Measurements from ENCODE around the gene FAM181A.
A peak's percentile ranks its signal among the peaks of the same experiment; 100 is the strongest.

The FAM181A gene

DNA sequence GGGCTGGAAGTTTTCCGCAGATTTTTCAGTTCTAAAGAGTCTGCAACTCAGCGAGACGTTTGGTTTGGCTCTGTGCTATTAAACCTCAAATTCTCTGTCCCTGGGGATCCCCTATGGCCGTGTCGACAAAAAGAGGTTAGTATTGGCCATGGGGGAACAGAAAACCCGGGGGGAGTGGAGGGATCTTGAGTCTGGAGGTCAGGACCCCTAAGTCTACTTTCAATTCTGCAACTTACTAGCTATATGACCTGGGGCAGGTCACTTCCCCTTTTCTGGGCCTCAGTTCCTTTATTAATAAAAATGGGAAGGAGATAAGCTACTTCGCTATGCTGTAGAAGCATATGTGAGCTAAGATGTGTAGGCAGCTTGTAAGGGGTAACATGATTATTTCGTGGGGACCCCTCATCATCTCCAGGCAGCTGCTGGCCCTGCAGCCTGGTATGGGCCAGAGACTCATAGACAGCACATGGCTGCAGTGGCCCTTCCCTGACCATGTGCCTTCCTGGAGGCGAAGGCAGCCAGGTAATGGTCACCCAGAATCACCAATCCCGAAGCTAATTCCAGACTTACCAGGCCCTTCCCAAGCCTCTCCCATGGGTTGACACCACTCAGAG lies 40.6 kb downstream of the FAM181A start:
- peak overlapping the region; percentile 47 for H3K9ac ChIP-seq (ENCODE audit: low read length)
- TF ChIP-seq, protein P1, sequence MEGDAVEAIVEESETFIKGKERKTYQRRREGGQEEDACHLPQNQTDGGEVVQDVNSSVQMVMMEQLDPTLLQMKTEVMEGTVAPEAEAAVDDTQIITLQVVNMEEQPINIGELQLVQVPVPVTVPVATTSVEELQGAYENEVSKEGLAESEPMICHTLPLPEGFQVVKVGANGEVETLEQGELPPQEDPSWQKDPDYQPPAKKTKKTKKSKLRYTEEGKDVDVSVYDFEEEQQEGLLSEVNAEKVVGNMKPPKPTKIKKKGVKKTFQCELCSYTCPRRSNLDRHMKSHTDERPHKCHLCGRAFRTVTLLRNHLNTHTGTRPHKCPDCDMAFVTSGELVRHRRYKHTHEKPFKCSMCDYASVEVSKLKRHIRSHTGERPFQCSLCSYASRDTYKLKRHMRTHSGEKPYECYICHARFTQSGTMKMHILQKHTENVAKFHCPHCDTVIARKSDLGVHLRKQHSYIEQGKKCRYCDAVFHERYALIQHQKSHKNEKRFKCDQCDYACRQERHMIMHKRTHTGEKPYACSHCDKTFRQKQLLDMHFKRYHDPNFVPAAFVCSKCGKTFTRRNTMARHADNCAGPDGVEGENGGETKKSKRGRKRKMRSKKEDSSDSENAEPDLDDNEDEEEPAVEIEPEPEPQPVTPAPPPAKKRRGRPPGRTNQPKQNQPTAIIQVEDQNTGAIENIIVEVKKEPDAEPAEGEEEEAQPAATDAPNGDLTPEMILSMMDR (IDR thresholded peaks at IDR 0.05; ENCODE audit: insufficient read depth, low read length, poor library complexity, severe bottlenecking) = no peak
- TF ChIP-seq EZH2phosphoT487 (conservative IDR thresholded peaks at IDR 0.05; ENCODE audit: low read length) = no peak
- H3K79me2 ChIP-seq (ENCODE audit: insufficient read depth, low read length) = no peaks in the 10 kb centered on the region
- H3K27ac ChIP-seq (ENCODE audit: low read depth, low read length) = peak overlapping the region; percentile 99
- H3K4me3 ChIP-seq (ENCODE audit: insufficient read depth, low read length, poor library complexity, severe bottlenecking) = peak overlapping the region; percentile 16
- no peaks in the 10 kb centered on the region for H3K9me3 ChIP-seq (ENCODE audit: insufficient read depth, low read length)
- H3K9me2 ChIP-seq (replicated peaks; ENCODE audit: insufficient read depth, low read length) = no peaks in the 10 kb centered on the region
- H3F3A ChIP-seq (ENCODE audit: insufficient read depth) = peaks cover 50% of the 10 kb centered on the region
- no peaks in the 10 kb centered on the region for H3K27me3 ChIP-seq (ENCODE audit: low read length)
- H3K36me3 ChIP-seq (ENCODE audit: low read length) = no peaks in the 10 kb centered on the region
- H3K4me2 ChIP-seq (ENCODE audit: low read depth, low read length, poor library complexity, severe bottlenecking) = peak overlapping the region; percentile 35
- no peaks in the 10 kb centered on the region for H4K20me1 ChIP-seq (ENCODE audit: low read depth, low read length)
- no peak overlapping the region for H2AFZ ChIP-seq (ENCODE audit: low read depth, low read length, severe bottlenecking)

DNA sequence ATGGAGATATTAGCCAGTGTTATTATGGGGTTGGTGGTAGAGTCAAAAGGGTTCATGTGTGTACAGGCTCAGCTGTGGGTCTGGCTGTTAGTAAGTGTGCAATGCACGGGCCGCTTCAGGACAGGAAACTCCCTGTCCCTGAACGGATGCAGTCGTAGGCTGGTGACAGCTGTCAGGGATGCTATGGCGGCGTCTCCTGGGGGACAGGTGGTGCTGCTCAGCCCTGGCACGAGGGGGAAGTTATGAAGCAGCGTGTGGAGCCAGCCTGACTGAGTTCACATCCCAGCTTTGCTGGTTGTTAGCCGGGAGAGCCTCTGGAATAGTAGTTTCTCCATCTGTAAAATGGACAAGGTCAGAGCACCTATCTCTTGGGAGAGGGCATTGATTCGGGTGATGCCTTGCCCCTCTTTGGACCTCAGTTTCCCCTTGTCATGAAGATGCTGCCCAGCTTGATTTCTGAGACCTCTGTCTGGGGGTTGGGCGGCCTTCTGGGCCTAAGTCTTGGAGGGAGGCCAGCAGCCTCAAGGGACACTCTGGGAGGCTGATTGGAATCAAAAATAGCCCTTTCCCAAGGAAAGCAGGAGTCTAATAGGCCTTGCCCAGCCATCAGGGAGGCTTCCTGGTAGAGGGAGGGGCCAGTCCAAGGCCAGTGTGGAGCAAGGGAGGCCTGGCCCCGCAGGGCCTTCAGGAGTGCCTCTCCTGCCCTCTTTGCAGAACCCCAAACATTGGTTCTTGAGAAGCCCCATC lies 42.1 kb downstream of the FAM181A start:
- Histone ChIP-seq H2AFZ (ENCODE audit: low read depth, low read length, severe bottlenecking) (no peak overlapping the region), H3K4me3 (ENCODE audit: insufficient read depth, low read length, poor library complexity, severe bottlenecking) (no peak overlapping the region), H3K9ac (ENCODE audit: low read length) (peak overlapping the region; percentile 60), H3F3A (ENCODE audit: insufficient read depth) (peaks cover 43% of the 10 kb centered on the region), H3K79me2 (ENCODE audit: insufficient read depth, low read length) (peaks cover 3% of the 10 kb centered on the region; the same call in 1 of the 2 replicates), H3K9me3 (ENCODE audit: insufficient read depth, low read length) (no peaks in the 10 kb centered on the region), H3K27me3 (ENCODE audit: low read length) (no peaks in the 10 kb centered on the region), H3K36me3 (ENCODE audit: low read length) (no peaks in the 10 kb centered on the region), H3K4me2 (ENCODE audit: low read depth, low read length, poor library complexity, severe bottlenecking) (peak overlapping the region; percentile 75), H3K9me2 (replicated peaks; ENCODE audit: insufficient read depth, low read length) (no peaks in the 10 kb centered on the region), H4K20me1 (ENCODE audit: low read depth, low read length) (no peaks in the 10 kb centered on the region), H3K27ac (ENCODE audit: low read depth, low read length) (peak overlapping the region; percentile 99)
- TF ChIP-seq, protein P1 (IDR thresholded peaks at IDR 0.05; ENCODE audit: insufficient read depth, low read length, poor library complexity, severe bottlenecking) = no peak
- TF ChIP-seq EZH2phosphoT487 (conservative IDR thresholded peaks at IDR 0.05; ENCODE audit: low read length) = no peak

DNA sequence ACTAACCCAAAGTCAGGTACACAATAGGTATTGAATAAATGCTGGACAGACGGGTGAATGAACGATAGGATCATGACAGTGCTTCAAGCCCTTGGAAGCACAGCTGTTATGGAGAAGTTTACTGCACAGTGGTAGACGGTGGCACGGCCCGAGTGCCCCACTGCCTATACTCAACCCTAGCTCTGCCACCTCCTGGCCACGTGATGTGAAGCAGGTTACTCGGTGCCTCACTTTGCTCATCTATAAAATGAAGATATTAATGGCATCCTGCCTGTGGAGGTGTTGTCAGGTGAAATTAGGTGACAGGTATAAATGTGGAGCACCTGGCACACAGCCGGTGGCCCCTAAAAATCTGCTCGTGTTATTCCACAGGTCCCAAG lies 43.4 kb downstream of the FAM181A start:
- peak overlapping the region; percentile 24 for H3K4me3 ChIP-seq (ENCODE audit: insufficient read depth, low read length, poor library complexity, severe bottlenecking)
- peaks cover 8% of the 10 kb centered on the region for H3K79me2 ChIP-seq (ENCODE audit: insufficient read depth, low read length)
- peak overlapping the region; percentile 75 for H3K4me2 ChIP-seq (ENCODE audit: low read depth, low read length, poor library complexity, severe bottlenecking)
- no peak for TF ChIP-seq EZH2phosphoT487 (conservative IDR thresholded peaks at IDR 0.05; ENCODE audit: low read length)
- TF ChIP-seq, protein P1 (IDR thresholded peaks at IDR 0.05; ENCODE audit: insufficient read depth, low read length, poor library complexity, severe bottlenecking) = peak; percentile 66
- H3F3A ChIP-seq (ENCODE audit: insufficient read depth) = peaks cover 48% of the 10 kb centered on the region
- H3K9me2 ChIP-seq (replicated peaks; ENCODE audit: insufficient read depth, low read length) = no peaks in the 10 kb centered on the region
- peak overlapping the region; percentile 60 for H3K9ac ChIP-seq (ENCODE audit: low read length)
- no peaks in the 10 kb centered on the region for H3K36me3 ChIP-seq (ENCODE audit: low read length)
- H3K27ac ChIP-seq (ENCODE audit: low read depth, low read length) = peak overlapping the region; percentile 99
- H3K27me3 ChIP-seq (ENCODE audit: low read length) = no peaks in the 10 kb centered on the region
- no peaks in the 10 kb centered on the region for H4K20me1 ChIP-seq (ENCODE audit: low read depth, low read length)
- H2AFZ ChIP-seq (ENCODE audit: low read depth, low read length, severe bottlenecking) = no peak overlapping the region
- no peaks in the 10 kb centered on the region for H3K9me3 ChIP-seq (ENCODE audit: insufficient read depth, low read length)
